K562 (cell line): ENCODE data around the gene EXOC4. TPM values are rescaled to one million over a fixed set of nuclear protein-coding genes. Genes with fewer than 3 reads are reported as not detected.

Experiments used
- CBX1 ChIP-seq: sonication (generic); IDR thresholded peaks from 2 replicates; pipeline ENCODE4 v1.6.1; 2016; ENCODE audit warnings: antibody characterized with exemption, low read depth, mild to moderate bottlenecking
- PHB2 ChIP-seq: fragments of 450-650 bp; IDR thresholded peaks from 2 replicates; pipeline ENCODE4 v1.6.1; 2017; ENCODE audit warnings: low read depth
- TEAD2 ChIP-seq: fragments of 450-650 bp; IDR thresholded peaks from 2 replicates; pipeline ENCODE4 v1.6.1; 2016; ENCODE audit warnings: missing genetic modification characterization, control low read depth, missing compliant biosample characterization
- TRIM28 ChIP-seq: fragments of 450-650 bp; IDR thresholded peaks from 2 replicates; pipeline ENCODE4 v1.6.1; 2017
- U2AF2 ChIP-seq: fragments of 200-400 bp; formaldehyde crosslinking; optimal IDR thresholded peaks from 2 replicates; pipeline ENCODE3; 2017; ENCODE audit warnings: low read depth, mild to moderate bottlenecking, low read length
- ZMIZ1 ChIP-seq, 2 experiments: fragments of 150-350 bp in 1 of 2; IDR thresholded peaks; 2 replicates each; pipeline ENCODE4 v1.6.1; 2012 to 2016; ENCODE audit warnings: low read depth in 2 of 2, low read length in 2 of 2, mild to moderate bottlenecking in 1 of 2, moderate library complexity in 1 of 2
- ZNF212 ChIP-seq: fragments of 450-650 bp; formaldehyde crosslinking; IDR thresholded peaks from 2 replicates; pipeline ENCODE4 v1.4.0; 2020; ENCODE audit warnings: mild to moderate bottlenecking
- polyA plus RNA-seq, 8 experiments: library from polyadenylated mRNA; depleted of rRNA in 4 of 8; stranded (reverse) in 5 of 8; unstranded in 3 of 8; fragments of >200 nt; fragmentation: Nextera tagmentation in 2 of 8; fragmentation: Illumina TruSeq in 1 of 8; extraction: Ambion mirVana in 2 of 8; extraction: Trizol in 1 of 8; gene quantifications; 2 replicates each; pipeline versions ENCODE4 v1.2.1 to v1.2.3, GENCODE V29; 2011 to 2014; ENCODE audit warnings: inconsistent platforms in 1 of 8, missing spikeins in 1 of 8
- total RNA-seq, 7 experiments: library from RNA; depleted of rRNA in 6 of 7; stranded (reverse); fragments of >200 nt in 6 of 7; fragmentation: Illumina TruSeq in 2 of 7; extraction: Trizol in 2 of 7; gene quantifications; 2 replicates each; pipeline versions ENCODE4 v1.2.1 to v1.2.3, GENCODE V29; 2011 to 2021; ENCODE audit warnings: low replicate concordance in 1 of 7
- TF ChIP-seq, protein P1 (sequence below): fragments of 250-450 bp; sonication (Bioruptor Pico); IDR thresholded peaks from 2 replicates; pipeline ENCODE4 v1.8.0; 2021; ENCODE audit warnings: mild to moderate bottlenecking, moderate library complexity

The EXOC4 gene
- total and polyA plus RNA-seq, 9 of the 15 experiments (the other 6 are each of a cell fraction or from before 2014, with no cell fraction given): 18.5 to 73.1 (median 46.6) TPM

DNA sequence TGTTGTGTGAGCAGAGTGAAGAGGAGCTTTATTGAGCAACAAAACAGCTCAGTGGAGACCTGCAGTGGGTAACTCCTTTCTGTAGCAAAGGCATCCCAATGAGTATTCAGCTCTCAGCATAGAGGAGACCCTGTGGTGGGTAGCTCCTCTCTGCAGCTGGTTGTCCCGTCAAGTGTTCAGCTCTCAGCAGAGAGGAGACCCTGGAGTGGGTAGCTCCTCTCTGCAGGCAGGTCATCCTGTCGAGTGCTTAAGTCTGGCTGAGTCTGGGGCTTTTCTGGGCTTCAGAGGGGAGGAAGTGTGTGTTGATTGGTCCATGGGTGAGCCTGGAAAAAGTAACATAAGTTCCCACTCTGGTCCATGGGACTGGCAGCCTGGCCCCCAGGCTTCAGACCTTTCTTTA is 702.3 kb downstream of the EXOC4 start (continued):
- TF ChIP-seq ZMIZ1 (IDR thresholded peaks at IDR 0.05; ENCODE audit: low read depth in 2 of 2, low read length in 2 of 2) (no peak), TRIM28 (peak; percentile 66; the same call in 1 of the 2 replicates), U2AF2 (no peak), ZNF212 (CRISPR knock-in tag) (no peak), PHB2 (no peak), CBX1 (peak; percentile 71; the same call in 1 of the 2 replicates), TEAD2 (tag) (no peak)
- TF ChIP-seq, protein P1, sequence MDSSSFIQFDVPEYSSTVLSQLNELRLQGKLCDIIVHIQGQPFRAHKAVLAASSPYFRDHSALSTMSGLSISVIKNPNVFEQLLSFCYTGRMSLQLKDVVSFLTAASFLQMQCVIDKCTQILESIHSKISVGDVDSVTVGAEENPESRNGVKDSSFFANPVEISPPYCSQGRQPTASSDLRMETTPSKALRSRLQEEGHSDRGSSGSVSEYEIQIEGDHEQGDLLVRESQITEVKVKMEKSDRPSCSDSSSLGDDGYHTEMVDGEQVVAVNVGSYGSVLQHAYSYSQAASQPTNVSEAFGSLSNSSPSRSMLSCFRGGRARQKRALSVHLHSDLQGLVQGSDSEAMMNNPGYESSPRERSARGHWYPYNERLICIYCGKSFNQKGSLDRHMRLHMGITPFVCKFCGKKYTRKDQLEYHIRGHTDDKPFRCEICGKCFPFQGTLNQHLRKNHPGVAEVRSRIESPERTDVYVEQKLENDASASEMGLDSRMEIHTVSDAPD (CRISPR knock-in tag): no peak
